HG03342 (cell line): ENCODE measurements around the gene ARHGEF6.
A peak's percentile ranks its signal among the peaks of the same experiment; 100 is the strongest.
"Not testable (repeated sequence)": the region's sequence is repeated elsewhere in the genome, so short reads cannot be mapped to it uniquely, and the experiment has no call there.

Experiments used
- ATAC-seq: cut with Tn5 transposase; IDR thresholded peaks from one replicate; pipeline ENCODE4 v1.9.1; 2021; ENCODE audit warnings: mild to moderate bottlenecking, moderate library complexity; ENCODE audit not compliant: unreplicated experiment

Gene ARHGEF6

DNA sequence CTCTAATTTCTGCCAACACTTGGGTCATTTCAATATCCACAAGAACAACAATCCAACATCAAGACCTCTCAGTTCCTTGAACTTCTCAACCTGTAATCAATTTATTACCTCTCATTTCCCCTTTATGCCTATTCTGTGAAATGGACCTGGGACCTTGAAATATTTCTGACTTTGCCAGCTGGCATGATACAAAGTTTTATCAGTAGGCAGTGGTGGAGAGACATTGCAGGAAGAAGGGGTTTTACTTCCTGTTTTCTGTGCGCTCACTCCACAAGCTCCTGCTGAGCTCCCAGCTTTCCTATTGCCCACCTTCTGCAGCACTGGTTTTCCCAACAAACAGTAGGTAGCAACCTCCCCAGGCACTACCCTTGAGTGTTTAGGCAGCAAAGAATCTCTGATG is 3.5 kb upstream of the ARHGEF6 start:
- ATAC-seq: no peak

- no peak for ATAC-seq
Measured at GRCh38 chrX:136783159-136783558, 2.4 kb upstream of the ARHGEF6 start.

- no peak for ATAC-seq
Measured at GRCh38 chrX:136781180-136781797, 557 bp upstream of the ARHGEF6 start.

DNA sequence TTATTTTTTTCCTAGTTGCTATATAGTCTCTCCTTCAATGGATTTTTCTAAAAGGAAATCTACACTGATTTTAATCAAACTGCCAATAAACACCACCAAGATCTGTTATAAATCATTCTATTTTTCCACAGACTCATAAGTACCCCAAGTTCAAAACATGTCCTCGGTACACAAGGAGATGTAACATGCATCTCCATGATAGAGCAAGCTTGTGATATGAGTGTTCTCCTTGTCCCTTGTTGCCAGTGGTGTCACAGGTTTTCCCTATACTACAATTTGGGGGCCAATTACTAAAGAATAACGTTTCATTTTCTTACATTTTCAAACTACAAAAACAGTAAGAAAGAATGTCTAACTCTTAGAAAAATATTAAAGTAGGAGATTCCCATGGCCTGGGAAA is 491 bp downstream of the ARHGEF6 start:
- no peak for ATAC-seq

DNA sequence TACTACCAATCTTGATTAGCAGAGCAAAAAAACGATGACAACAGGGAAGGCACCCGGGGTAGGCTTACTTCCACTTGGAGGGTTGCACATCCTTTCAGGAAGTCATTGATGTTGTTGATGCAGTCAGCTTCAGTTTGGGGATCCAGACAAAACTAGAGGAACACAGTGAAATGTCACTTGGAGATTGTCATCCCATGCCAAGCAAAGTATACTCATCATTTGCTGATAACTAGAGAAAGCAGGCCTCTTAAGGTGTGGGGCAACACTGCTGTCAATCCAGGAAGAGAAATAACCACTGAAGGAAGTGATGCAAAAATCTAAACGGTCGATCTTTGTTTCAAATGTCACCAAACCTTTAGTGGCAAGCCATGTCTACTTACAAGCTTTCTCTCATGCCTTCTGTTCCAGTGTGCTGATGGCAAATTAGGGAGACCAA is 1.4 kb downstream of the ARHGEF6 start:
- peak; percentile 52 for ATAC-seq

GRCh38 chrX:136778916-136779315 is 1.8 kb downstream of the ARHGEF6 start:
- peak; percentile 27 for ATAC-seq

DNA sequence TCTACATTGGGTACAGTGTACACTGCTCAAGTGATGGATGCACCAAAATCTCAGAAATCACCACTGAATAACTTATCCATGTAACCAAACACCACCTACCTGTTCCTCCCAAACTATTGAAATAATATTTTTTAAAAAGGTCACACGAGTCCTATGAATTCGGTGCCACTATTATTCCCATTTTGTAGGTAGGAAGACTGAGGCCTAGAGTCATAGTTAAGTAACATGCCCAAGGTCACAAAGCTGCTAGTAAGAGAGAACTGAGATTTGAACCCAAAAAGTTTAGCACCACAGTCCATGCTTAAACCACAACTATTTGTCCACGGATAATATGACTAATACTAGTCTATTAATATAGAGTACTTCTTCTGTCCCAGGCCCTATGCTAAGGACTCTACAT is 2.7 kb downstream of the ARHGEF6 start:
- ATAC-seq: no peak

DNA sequence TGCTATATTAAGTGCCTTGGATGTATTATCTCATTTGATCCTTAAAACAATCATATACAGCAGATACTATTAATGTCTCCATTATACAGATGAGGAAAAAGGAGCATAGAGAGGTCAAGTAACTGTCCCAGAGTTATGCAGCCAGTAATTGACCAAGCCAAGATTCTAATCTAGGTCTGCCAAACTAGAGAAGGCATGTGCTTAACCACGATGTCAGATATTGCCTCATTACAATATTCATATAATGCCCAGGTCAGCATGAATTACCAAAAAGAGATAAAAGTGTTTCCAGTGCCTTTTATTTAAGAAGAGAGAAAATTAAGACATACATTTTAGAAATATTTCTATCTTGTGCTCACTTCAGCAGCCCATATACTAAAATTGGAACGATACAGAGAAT is 7.1 kb downstream of the ARHGEF6 start:
- ATAC-seq: no peak

DNA sequence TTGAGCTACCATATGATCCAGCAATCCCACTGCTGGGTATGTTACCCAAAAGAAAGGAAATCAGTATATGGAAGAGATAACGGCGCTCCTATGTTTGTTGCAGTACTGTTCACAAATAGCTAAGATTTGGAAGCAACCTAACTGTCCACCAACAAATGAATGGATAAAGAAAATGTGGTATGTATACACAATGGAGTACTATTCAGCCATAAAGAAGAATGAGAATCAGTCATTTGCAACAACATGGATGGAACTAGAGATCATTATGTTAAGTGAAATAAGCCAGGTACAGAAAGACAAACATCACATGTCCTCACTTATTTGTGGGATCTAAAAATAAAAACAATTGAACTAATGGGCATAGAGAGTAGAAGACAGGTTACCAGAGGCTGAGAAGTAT is 8.9 kb downstream of the ARHGEF6 start:
- ATAC-seq: not testable (repeated sequence)

DNA sequence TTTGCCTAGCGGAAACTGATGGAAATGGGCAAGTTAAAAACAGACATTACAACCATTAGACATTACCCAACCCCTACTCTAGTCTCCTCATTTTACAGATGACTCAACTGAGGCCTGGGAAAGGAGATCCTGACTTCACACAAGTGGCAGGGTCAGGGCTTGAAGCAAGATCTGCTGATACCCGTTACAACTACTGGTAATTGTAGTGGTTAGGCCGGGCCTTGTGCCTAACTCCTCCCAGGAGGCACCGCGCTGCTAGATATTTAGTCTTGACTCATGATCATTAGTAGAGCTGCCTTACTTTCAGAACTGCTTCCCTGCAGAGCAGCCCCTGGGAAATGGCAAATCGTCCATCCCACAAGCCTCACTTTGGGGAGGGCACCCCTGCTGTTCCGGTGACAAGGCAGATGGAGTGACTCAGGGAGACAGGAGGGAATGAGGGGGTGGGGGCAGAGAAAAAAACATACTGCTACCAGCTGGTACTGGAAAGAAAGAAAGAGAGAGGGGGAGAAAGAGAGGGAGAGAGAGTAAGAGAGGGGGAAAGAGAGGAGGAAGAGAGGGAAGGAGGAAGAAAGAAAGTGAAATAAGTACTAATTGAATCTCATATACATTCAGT is 12.2 kb downstream of the ARHGEF6 start:
- ATAC-seq: no peak

DNA sequence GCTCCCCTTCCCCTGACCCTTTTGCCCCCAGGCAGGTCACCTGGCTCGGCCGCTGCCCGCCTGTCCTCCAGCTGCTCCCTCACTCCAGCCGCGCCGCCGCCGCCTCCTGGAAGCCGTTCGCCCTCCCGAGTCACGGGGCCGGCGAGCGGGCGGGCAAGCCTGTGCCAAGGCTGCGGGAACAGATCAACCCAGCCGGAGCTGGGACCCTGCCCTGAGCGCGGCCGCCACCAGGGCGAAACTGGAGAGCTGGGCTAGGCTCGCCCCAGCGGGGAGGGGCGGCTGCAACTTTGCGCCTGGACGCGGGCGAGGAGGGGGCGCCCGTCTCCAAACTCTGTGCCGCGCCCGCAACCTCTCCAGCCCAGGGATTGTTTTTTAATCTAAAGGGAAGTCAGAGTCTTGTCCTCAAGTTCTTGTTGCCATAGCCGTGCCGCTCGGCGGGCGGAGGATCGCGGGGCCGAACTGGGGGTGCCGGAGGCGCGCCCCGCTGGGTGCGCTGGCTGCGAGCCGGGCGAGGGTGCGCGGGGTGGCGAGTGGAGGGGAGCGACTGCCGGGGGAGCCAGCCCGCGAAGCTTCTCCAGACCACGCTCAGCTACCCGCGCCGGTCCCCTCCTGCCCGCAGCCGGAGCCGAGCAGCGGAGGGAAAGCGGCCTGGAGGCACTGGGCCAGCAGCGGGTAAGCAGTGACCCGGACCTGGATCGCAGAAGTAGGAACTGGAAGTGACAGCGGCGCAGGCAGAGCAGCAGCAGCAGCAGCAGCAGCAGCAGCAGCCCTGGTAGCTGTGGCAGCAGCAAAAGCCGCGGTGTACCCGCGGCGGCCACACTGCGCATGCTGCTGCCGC is 13.4 kb downstream of the ARHGEF6 start:
- ATAC-seq: peak; percentile 66

GRCh38 chrX:136766785-136767103 is 14.0 kb downstream of the ARHGEF6 start:
- ATAC-seq: no peak

DNA sequence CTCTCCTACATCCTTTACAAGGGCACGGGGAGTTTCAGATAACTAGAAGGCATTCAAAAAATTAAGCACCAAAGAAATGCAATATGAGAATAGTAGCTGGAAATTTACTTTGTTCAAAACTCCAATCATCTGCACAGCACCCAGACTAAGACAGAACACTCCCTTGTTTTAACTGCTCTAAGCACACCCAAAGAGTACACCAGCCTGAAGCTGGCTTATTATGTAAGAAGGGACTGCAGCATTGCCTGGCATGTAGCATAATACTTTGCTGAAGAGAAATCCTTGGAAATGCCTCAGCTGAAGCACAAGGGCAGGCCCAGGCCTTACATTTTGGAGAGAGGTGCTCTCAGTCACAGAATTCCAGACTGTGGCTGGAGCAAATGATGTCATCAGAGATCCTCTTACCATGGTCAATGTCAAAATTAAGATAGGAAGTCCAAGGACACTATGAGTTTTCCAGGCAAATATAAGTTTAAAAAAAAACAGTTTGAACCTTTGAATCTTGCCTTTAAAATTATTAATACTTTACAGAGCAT is 14.8 kb downstream of the ARHGEF6 start:
- ATAC-seq: no peak

DNA sequence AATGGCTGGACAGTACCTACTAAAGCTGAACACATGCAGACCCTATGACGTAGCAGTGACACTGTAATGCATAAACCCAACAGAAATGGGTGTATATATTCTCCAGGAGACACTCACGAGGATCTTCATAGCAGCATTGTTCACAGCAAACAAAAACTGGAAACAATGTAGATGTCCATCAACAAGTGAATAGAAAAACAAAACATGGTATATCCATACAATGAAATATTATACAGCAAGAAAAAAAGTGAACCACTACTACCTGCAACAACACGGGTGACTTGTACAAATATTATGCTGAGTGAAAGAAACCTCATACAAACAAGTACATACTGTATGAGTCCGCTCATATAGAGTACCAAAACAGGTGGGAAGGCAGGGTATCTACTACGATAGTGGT is 16.5 kb downstream of the ARHGEF6 start:
- no peak for ATAC-seq

DNA sequence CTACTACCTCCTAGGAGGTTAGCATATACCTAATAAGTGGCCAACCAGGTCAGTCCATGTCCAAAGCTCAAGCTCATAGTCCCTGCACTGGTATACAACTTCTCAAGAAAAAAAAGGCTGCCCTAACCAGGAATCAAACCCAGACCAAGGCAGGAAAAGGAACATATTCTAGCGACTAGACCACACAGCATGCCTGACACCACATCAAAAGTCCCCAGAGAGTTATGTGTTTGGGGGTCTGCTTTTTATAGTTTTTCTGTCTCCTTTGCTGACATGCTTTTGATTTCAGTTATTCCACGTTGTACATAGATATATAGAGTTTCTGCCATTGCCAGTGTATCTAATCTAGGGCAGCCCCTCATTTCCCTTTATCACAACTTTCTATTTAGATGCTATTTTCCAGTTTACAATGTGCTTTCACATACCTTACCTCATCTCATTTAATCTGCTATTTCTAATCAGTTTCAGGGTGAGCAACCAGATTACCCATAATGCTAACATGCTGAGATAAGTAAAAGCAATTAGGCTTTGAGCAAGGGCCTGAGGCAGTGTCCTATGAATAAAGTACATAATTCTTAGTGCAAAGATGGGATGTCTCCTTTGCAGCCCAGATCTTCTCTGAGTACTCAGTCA is 17.8 kb downstream of the ARHGEF6 start:
- no peak for ATAC-seq

DNA sequence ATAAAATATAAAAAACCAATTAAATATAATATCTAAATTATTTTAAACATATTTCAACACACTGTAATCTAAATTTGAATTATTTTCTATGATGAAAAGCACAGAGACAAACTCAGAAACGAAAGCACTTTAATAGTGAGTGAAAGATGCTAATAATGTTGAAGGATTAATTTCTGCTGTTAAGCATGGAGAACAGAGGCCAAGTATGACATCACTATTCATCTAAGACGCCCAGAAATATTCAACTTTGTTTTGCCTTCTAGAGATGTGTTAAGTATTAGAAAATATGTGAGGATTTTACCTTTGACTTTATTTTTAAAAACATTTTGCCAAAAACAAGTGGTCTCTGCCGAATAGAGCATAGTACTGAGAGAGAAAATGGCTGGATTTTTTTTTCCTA is 19.3 kb downstream of the ARHGEF6 start:
- ATAC-seq: no peak

DNA sequence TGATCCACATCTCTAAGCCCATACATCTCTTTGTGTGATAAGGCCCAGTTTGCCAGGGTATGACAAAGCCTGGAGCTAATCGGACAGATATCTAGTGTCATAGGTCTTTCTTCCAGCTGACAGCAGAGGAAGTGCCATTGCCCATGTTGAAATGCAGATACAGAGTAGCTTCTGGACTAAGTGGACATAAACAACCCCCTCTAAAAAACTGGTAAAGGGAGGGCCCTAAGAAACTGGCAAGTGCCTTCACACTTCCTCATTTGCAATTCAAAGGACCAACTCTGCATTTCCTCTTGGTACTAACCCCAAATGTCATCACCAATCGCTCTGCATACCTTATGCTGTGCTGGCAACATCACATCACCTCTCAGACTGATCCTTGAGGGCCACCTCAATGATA is 20.8 kb downstream of the ARHGEF6 start:
- peak; percentile 86 for ATAC-seq

DNA sequence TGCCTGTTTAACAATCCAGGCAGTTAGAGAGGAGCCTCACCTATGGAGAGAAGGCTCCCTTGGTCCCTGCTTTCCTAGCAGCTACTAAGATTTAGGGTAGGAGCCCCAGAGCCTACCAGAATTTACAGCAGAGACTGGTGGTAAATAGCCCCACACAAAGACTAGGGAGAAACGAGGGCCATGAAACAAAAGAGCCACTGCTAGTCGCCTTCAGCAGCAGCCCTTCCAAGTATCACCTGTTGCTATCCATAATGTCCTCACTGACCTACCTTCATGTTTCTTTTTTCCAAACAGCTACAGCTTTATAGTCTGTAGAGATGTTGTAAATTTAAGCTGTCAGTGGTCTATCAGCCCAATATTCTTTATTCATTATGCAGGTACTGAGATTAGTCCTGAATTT is 25.3 kb downstream of the ARHGEF6 start:
- ATAC-seq: no peak

DNA sequence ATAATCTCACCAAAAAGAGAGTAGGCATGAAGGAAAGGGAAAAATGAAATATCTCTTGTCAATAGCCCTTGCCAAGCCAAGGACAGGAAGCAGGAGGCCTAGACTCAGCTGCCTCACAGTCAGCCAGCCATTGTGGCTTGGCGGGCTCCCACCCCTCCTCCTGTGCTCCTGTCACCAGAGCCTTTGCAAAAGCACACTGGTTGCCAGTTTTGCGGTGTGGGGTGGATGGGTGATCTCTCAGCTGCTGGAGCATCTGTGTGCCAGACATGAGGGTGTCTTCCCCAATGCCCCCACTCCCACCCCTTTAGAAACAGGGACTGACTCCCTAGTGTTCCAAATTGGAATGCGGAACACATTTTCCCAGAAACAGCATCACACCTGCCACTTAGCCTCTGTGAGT is 26.1 kb downstream of the ARHGEF6 start:
- no peak for ATAC-seq

GRCh38 chrX:136752796-136753195 is 27.9 kb downstream of the ARHGEF6 start:
- no peak for ATAC-seq

DNA sequence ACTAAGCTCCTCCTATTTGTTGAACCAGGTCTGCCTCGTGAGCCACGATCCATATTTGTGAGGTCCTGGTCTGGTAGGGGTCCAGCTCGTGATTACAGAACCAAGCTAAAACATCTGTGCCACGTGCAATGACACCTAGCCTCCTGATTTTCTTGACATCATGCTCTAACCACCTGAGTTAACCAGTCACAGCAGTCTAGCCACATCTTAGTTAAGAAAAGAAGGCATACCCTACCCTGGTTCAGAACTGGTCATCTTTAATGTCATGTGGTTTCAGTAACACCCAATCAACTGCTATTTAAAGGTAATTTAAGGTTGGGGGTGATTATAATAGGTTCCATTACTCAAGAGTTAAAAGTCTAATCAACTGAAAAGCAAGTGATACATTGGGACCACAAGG is 28.4 kb downstream of the ARHGEF6 start:
- no peak for ATAC-seq

DNA sequence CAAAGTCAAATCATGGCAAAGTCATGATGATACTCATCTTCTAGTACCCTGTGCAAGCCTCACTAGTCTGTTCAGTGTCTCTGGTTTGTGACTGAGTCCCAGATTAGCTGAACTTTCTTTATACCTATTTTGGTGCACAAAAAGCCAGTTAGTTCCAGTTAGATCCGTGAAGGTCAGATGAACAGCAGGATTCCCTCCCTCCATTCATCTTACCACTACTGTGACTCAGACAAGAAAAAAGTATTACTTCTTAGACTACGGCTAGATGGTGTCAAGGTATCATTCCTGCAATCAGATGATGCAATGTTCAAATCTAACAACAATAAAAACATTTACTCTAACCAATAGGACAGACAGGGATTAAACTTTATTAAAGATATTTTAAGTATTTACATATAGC is 30.4 kb downstream of the ARHGEF6 start:
- ATAC-seq: no peak
